Kidney (tissue), 14 donors: Measurements from ENCODE around the gene TNS4. TPM values are rescaled to one million over a fixed set of nuclear protein-coding genes. Genes with fewer than 3 reads are reported as not detected.

Experiments
- DNase-seq, 5 donors: peaks; one replicate each; pipeline ENCODE4 v3.0.0-alpha.2; 2013 to 2020
- FAIRE-seq: peaks from 2 replicates; lab custom pipeline; 2012; peaks lifted over from hg19 to GRCh38; lab: Jason Lieb, UNC
- H3K27ac ChIP-seq, 2 donors: one replicate each; pipeline ENCODE4 v1.7.0; 2013; ENCODE audit warnings: low read depth in 2 of 2, low read length in 2 of 2, inconsistent platforms in 1 of 2
- H3K27me3 ChIP-seq: one replicate; pipeline ENCODE4 v1.7.1; 2013; ENCODE audit warnings: low read length, inconsistent platforms; ENCODE audit not compliant: control insufficient read depth, insufficient read depth
- H3K36me3 ChIP-seq, 3 donors: one replicate each; pipeline versions ENCODE4 v1.7.0 to v1.7.1; 2013; ENCODE audit warnings: low read length in 3 of 3, control low read depth in 1 of 3, inconsistent platforms in 1 of 3; ENCODE audit not compliant: insufficient read depth in 3 of 3, control insufficient read depth in 2 of 3
- H3K4me1 ChIP-seq, 3 donors: one replicate each; pipeline versions ENCODE4 v1.7.0 to v1.7.1; 2013; ENCODE audit warnings: low read length in 3 of 3, inconsistent platforms in 1 of 3, low read depth in 1 of 3; ENCODE audit not compliant: control insufficient read depth in 2 of 3, insufficient read depth in 2 of 3
- H3K4me3 ChIP-seq, 3 donors: one replicate each; pipeline versions ENCODE4 v1.7.0 to v1.8.1; 2013; ENCODE audit warnings: low read length in 3 of 3, control low read depth in 1 of 3, inconsistent platforms in 1 of 3
- H3K9ac ChIP-seq, 3 donors: one replicate each; pipeline versions ENCODE4 v1.7.0 to v1.7.1; 2013; ENCODE audit warnings: low read length in 3 of 3, control low read depth in 1 of 3, inconsistent platforms in 1 of 3
- H3K9me3 ChIP-seq, 3 donors: one replicate each; pipeline versions ENCODE4 v1.7.0 to v1.7.1; 2013; ENCODE audit warnings: low read length in 3 of 3, control low read depth in 1 of 3, inconsistent platforms in 1 of 3; ENCODE audit not compliant: control insufficient read depth in 2 of 3, insufficient read depth in 1 of 3
- intact Hi-C: fragments of 100-400 bp; cut with DNase I; formaldehyde crosslinking; loops from one replicate; pipeline ENCODE4 v1.11.1; 2022
- polyA plus RNA-seq: library from polyadenylated mRNA; stranded (reverse); fragments of 350-450 nt; fragmentation: Illumina TruSeq; extraction: RNeasy Lipid Tissue Mini Kit (QIAGEN cat#74804); gene quantifications from one replicate; pipeline ENCODE4 v1.2.3, GENCODE V29; 2014; ENCODE audit warnings: low read depth, low replicate concordance; ENCODE audit not compliant: insufficient read depth
- total RNA-seq: library from RNA; stranded (reverse); fragmentation: NEBNext Ultra II Directional; extraction: Animal tissue kit (Norgen Biotek cat#: 25700); gene quantifications from one replicate; pipeline ENCODE4 v1.2.1, GENCODE V29; 2021
- TF ChIP-seq, protein P1 (sequence below): IDR thresholded peaks from 3 replicates; pipeline ENCODE4 v1.5.1; 2012; ENCODE audit warnings: mild to moderate bottlenecking, moderate library complexity, borderline replicate concordance; ENCODE audit not compliant: insufficient read depth; ENCODE audit errors: extremely low read depth
- donor health status: control.
- donor health status: control.
- donor health status: control.
- donor health status: control.
- donor health status: control.
- donor health status: DM: yes; HTN: yes; CAD: no.
- donor health status: Normal renal cell carcinoma (clear cell type).

The TNS4 gene
- total and polyA plus RNA-seq, 2 donors from 2014 or later = 0.31 to 2.2 TPM

DNA sequence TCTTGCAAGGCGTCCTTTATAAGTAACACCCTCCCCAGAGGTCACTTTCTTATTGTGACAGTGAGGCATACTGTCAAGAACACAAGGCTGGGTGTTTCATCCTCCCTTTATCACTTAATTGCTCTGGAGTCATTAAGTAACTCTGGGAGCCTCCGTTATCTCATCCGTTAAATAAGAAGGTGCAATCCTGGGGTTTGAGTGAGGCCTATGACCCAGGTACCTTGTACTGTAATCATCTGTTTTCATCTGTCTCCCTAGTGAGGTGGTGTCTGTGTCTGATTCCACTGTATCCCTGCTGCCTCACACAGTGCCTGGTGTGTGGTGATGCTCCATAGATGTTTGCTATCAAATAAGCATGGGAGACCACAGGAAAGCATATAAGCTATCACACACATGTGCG is 17.7 kb downstream of the TNS4 start:
- DNase-seq (no peak), FAIRE-seq (no peak)
- no peak overlapping the region for H3K4me3 ChIP-seq
- TF ChIP-seq, protein P1, sequence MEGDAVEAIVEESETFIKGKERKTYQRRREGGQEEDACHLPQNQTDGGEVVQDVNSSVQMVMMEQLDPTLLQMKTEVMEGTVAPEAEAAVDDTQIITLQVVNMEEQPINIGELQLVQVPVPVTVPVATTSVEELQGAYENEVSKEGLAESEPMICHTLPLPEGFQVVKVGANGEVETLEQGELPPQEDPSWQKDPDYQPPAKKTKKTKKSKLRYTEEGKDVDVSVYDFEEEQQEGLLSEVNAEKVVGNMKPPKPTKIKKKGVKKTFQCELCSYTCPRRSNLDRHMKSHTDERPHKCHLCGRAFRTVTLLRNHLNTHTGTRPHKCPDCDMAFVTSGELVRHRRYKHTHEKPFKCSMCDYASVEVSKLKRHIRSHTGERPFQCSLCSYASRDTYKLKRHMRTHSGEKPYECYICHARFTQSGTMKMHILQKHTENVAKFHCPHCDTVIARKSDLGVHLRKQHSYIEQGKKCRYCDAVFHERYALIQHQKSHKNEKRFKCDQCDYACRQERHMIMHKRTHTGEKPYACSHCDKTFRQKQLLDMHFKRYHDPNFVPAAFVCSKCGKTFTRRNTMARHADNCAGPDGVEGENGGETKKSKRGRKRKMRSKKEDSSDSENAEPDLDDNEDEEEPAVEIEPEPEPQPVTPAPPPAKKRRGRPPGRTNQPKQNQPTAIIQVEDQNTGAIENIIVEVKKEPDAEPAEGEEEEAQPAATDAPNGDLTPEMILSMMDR = no peak
- H3K36me3 ChIP-seq = no peaks in the 10 kb centered on the region
- H3K9ac ChIP-seq = no peak overlapping the region
- no peaks in the 10 kb centered on the region for H3K4me1 ChIP-seq
- no peaks in the 10 kb centered on the region for H3K9me3 ChIP-seq
- no peak overlapping the region for H3K27ac ChIP-seq
- H3K27me3 ChIP-seq = no peaks in the 10 kb centered on the region
- intact Hi-C loops = no loop called here

DNA sequence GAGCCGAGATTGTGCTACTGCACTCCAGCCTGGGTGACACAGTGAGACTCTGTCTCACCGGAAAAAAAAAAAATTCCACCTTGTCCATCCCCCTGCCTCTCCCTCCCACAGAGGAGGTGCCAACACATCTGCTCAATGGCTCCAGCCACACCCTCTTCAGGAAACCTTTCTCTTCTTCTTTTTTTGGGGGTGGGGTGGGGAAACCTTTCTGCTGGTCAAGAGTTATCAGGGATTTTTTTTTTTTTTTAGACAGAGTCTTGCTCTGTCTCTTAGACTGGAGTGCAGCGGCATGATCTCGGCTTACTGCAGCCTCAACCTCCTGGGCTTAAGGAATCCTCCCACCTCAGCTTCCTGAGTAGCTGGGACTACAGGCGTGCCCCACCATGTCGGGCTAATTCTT is 18.7 kb downstream of the TNS4 start:
- Histone ChIP-seq H3K27ac (no peak overlapping the region), H3K4me3 (no peak overlapping the region), H3K4me1 (no peaks in the 10 kb centered on the region), H3K9ac (no peak overlapping the region), H3K36me3 (no peaks in the 10 kb centered on the region), H3K9me3 (no peaks in the 10 kb centered on the region), H3K27me3 (no peaks in the 10 kb centered on the region)
- no peak for DNase-seq
- intact Hi-C loops = no loop called here
- FAIRE-seq = no peak
- TF ChIP-seq, protein P1 = no peak

DNA sequence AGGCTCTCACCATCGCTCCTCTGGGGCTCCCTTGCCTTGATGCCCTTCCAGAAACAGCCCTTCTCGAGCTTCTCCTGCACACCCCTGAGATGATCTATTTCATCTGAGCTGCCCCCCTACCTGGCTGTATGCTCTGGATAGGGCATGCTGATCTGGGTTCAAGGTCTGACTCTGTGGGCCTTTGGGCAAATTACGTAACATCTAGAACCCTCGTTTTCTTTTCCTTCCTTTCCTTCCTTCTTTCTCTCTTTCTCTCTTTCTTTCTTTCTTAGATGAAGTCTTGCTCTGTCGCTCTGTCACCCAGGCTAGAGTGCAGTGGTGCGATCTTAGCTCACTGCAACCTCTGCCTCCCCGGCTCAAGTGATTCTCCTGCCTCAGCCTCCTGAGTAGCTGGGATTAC is 20.3 kb downstream of the TNS4 start:
- H3K36me3 ChIP-seq = no peaks in the 10 kb centered on the region
- TF ChIP-seq, protein P1 = no peak
- no peak overlapping the region for H3K27ac ChIP-seq
- FAIRE-seq (no peak), DNase-seq (no peak)
- no peaks in the 10 kb centered on the region for H3K27me3 ChIP-seq
- no peak overlapping the region for H3K4me3 ChIP-seq
- H3K9me3 ChIP-seq = no peaks in the 10 kb centered on the region
- no peaks in the 10 kb centered on the region for H3K4me1 ChIP-seq
- H3K9ac ChIP-seq = no peak overlapping the region
- intact Hi-C loops = no loop called here

DNA sequence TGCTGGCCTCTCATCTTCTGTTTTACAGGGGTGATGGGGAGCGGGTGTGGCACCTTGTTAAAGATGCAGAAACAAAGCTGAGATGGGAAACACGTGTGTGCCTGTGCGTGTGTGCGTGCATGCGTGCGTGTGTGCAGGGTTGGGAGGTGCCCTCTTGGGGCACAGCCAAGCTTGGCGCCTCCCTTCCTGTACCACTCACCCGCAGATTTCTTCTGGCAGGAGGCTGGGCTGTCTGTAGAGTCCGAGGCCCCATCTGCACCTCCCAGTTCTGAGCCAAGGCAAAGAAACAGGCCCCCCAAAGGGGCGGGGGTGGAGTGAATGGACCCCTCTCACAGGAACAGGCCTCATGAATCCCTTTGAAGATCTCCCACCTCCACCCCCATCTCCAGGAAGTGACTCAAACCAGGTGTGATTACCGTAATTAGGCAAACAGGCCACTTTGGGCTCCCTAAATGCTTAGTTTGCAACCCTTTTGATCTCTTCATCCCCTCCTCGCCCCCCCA is 20.9 kb downstream of the TNS4 start:
- no peak overlapping the region for H3K27ac ChIP-seq
- intact Hi-C loops = no loop called here
- FAIRE-seq = no peak

More for the DNA sequence above, 20.9 kb downstream of the TNS4 start:
- DNase-seq = peak in 1 of 5 donors; percentile 23
- Histone ChIP-seq H3K9me3 (no peaks in the 10 kb centered on the region), H3K27me3 (no peaks in the 10 kb centered on the region), H3K9ac (no peak overlapping the region), H3K4me3 (no peak overlapping the region), H3K36me3 (no peaks in the 10 kb centered on the region), H3K4me1 (no peaks in the 10 kb centered on the region)
- TF ChIP-seq, protein P1 = no peak
